ENCODE measurements around the gene DLX5.

Gene DLX5

GRCh38 chr7:97018126-97018601 lies 6.5 kb downstream of the DLX5 start:
- no peak for DNase-seq

GRCh38 chr7:97017192-97018125 lies 7.2 kb downstream of the DLX5 start:
- DNase-seq, result no peak

GRCh38 chr7:97016381-97017191 lies 8.0 kb downstream of the DLX5 start:
- peak; percentile 16 for DNase-seq

GRCh38 chr7:97015756-97016380 lies 8.8 kb downstream of the DLX5 start:
- DNase-seq, result no peak

DNA sequence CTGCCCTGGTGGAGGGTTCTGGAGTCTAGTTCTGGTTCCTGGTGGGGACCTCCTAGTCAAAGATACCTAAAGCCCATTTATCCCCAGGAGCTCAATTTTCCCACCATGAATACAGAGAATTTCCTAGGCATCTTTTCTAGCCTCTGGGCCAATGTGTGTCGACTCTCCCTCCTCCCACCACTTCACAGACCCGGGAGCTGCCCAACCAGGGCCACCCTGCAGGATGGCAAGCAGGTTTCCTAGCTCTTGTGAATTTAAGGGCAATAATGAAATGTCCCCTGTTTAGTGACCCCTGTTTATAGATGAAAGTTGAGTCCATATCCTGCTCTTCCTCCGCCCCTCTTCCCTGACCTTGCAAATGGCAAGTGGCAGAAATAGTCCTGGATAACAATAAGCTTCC lies 9.4 kb downstream of the DLX5 start:
- no peak for DNase-seq

- no peak for DNase-seq
Measured at GRCh38 chr7:97014145-97014750, 10.4 kb downstream of the DLX5 start.

GRCh38 chr7:97013845-97014134 lies 10.8 kb downstream of the DLX5 start:
- DNase-seq, result no peak

- DNase-seq, result no peak
Measured at GRCh38 chr7:97013134-97013844, 11.3 kb downstream of the DLX5 start.

DNA sequence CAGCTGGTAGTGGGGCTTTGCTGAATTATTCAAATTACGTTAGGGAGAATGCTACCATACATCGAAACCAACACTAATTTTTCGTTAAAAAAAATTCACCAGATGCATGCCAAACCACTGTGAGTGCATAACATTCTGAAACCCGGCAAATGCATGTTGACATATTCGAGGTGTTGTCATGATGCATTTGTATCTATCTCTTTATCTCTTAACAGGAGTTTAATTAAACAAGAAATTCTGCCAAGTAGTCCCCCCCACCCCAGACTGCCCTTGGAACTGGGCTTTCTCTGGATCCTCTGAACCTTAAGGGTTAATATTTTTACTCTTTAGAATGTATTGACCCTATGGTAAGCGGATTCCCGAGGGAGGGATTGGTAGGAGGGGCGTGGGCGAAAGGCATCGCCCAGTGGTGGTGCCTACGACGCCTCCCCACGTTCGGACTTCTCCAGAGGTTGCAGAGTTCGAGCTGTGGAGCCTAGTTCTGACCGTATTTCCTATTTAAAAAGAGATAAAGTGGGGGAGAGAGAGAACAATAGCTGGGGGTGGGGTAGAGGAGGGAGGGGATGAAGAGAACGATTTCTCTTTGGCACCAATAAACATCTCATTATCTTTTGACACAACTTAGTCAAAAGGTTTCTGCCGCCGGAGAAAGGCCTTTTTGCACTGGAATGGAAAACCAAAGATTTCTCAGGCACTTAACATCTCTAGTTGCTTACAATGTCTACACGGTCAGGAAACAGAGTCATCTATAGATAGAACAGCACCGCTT lies 12.1 kb downstream of the DLX5 start:
- DNase-seq, result no peak

DNA sequence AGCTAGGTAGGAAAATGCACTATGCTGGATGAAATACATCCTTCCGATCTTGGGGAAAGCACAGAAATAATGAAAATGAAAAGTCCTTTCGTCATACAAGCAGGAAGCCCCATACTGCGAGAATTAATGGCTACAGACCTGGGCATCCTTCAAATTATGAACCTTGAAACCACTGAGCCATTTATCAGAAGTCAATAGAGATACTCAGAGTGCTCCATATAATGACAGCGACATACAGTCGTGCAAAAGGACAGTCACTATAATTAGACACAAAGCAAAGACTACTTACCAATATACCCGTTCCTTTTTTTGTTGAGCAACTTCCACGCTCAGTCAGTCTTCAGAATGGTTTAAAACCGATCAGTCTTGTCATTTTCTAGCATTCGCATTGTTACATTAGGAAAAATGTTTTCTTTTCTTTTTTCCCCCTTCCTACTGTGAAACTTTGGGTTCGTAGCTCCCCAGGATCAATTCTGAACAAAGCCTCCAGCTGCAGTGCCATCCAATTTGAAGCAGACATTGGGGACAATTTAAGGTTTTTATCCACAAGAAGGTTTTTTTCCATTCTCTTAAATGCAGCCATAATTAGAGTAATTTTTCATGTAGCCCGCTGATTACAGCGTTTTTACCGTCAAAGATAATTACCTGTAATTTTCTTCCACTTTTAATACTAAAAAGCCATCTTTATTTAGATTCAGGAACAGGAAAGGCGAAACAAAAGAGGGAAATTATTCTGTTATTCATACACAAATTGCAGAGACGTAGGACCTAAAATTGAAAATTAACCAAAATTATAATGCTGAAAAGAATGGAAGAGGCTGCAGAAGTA lies 12.9 kb downstream of the DLX5 start:
- DNase-seq, result no peak

GRCh38 chr7:97011104-97011503 lies 13.5 kb downstream of the DLX5 start:
- DNase-seq, result no peak

DNA sequence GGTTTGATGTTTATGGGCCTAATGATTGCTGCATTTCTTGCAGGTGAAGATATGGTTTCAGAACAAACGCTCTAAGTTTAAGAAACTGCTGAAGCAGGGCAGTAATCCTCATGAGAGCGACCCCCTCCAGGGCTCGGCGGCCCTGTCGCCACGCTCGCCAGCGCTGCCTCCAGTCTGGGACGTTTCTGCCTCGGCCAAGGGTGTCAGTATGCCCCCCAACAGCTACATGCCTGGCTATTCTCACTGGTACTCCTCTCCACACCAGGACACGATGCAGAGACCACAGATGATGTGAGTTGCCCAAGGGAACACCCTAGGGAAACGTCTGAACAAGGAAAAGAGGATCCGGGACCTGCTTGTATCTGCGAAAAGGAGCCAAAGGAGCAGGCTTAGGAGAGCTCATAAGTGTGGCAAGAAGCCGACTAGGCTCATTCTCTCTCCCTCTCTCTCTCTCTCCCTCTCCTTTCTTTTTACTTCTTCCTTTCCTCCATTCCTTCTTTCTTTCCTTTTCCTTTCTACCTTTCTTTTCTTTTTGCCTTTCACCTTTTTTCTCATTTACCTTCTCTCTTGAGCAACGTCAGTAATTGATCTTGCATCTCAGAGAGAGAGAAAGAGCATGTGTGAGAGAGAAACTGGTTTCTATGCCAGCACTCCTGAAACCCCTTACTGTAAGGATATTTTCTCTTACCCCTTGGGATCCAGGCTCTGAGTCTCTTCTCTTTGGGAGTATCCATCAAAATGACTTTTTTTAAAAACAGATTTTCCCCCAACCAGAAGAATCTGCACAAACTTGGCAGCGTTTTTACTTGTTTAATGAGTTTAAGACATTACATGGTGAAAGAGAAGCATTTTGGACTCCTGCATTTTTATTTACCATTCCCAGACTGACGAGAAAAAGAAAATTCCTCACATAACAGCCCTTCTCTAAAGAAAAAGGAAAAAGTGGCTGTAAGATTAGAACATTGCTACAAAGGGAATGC lies 14.6 kb downstream of the DLX5 start:
- no peak for DNase-seq

- DNase-seq, result no peak
Measured at GRCh38 chr7:97008275-97008917, 16.2 kb downstream of the DLX5 start.

- no peak for DNase-seq
Measured at GRCh38 chr7:97007583-97007861, 17.1 kb downstream of the DLX5 start.

- no peak for DNase-seq
Measured at GRCh38 chr7:97006816-97007582, 17.6 kb downstream of the DLX5 start.

GRCh38 chr7:97006055-97006815 lies 18.4 kb downstream of the DLX5 start:
- DNase-seq, result no peak

Data from NCI-H524 treated with DMSO at 0.1 percent for 48 hours (cell line).